ENCODE data around the gene HAO1. TPM values are rescaled to one million over a fixed set of nuclear protein-coding genes. Genes with fewer than 3 reads are reported as not detected.
A peak's percentile ranks its signal among the peaks of the same experiment; 100 is the strongest.
"Not testable (repeated sequence)": the region's sequence is repeated elsewhere in the genome, so short reads cannot be mapped to it uniquely, and the experiment has no call there.

HAO1 gene
- total RNA-seq = not detected in 2 replicates

DNA sequence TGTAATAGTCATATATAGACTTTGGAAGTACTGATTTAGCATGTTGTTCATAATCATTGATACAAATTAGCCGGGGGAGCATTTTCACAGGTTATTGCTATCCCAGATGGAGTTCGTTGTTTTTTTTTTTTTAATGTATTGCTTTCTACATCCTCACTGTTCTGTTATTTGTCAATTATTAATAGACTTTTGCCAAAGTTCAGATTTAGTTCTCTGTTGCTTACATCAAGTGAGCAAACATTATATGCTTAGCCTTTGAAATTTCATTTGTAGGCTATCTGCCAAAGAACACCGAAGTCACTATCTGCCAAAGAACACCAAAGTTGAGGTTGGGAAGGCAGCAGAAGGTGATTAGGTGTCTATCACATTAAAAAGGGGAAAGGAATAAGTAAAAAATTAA is at the start of gene HAO1:
TSS of gene HAO1 (minus strand) at position 118 of the 400 bp plus-strand sequence. CDS start at position 82, 36 bp downstream.
- no peak for DNase-seq (ENCODE audit: extremely low read depth, low read depth, low spot score)

DNA sequence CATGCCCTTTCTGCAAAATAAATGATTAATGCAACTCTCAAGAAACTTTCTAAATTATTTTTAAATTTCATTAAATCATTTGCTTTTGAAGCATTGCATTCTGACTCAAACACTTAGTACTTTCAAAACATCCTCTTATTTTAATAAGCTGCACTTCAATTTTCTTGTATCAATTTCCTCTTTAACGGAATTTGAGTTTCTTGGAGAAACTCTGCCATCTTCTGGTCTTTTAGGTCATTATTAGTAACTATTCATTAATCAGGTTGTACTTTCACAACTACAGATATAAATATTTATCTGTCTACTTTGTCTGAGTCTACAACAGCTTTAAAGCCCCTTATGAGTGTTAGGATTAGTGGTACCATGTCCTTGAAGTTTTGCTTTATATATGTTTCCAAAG is 49.1 kb upstream of the HAO1 start:
- DNase-seq (ENCODE audit: extremely low read depth, low read depth, low spot score) = no peak

DNA sequence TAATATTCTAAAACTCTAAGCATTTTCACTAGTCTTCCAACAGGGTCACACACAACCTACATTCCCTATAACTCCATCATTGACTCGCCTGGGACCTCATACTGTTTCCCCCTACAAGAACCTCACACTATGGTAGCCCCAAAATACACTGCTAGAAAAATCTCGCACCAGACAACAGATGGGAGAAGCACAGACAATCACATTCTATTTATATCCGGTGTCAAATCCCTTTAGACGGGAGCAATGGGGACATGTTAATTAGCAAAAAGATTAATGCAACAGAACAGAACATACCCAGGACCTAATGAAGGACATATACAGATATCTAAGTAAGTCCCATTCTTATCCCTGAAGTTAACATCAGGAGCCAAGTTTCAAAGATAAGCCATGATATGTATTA is 45.7 kb upstream of the HAO1 start:
- DNase-seq (ENCODE audit: extremely low read depth, low read depth, low spot score) = no peak

DNA sequence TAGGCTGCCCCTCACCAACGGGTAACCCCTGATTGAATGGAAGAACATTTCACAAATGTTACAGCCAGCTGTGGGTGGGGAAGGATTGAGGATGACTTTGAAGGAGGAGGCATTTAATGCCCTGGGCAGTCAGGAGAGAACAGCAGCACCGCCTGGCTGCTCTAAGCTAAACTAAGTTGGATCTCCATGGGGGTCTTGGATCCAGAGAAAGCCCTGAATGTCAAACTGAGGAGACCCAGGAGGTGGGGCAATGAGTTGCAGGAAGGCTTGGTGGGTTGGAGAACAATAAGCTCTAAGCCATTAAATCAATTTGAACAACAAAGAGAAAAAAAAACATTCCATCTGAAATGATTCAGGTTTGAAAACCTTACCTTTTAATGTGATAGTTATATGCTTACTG is 43.9 kb upstream of the HAO1 start:
- DNase-seq (ENCODE audit: extremely low read depth, low read depth, low spot score) = no peak

DNA sequence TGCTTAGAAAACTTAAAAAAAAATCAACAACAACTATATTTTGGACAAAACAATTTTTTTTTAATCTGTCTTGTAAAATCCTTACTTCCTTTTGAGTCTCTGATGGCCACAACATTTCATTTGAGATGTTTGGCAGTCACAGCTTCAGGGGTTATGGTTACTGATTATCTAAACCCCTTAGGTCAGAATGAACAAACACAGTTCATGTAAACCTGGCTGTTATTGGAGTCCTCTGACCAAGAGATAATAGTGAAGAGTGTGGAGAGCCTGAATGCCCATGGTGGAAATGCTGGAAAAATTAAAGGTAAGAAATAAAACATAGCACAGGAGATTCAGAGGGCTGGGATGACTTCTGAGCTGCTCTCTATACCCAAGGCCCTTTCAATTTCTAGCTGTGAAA is 41.1 kb upstream of the HAO1 start:
- DNase-seq (ENCODE audit: extremely low read depth, low read depth, low spot score) = no peak

DNA sequence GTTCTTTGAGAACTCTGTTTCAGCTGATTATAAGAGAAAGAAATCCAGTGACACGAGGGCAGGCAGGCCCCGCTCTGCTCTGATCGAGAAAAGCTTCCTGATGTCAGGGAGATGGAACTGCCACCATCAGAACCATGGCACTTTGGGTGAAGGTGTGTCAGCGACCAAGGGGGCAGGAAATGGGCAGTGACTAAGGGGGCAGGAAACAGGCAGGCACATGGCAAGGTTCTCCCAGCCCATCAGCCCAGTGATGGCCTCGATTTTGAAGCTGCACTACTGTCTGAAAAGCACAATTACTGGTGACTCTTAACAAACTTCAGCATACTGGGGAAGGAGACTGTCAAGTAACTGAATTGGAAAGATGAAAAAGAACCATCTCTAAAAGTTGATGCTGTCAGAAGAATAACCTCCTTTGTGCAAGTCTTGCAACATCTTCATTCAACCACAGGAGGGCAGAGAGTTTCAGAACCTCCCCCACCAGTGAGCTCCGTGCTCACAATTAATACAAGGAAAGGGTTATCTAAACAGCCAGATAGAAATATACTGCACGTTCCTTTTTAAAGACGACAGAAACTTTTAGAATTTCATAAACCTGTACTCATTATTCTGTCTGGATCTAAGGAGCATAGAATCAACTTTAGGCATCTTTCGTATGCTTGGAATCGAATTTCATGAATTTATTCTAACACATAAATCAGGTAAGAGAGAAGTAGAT is 40.2 kb upstream of the HAO1 start:
- peak; percentile 20 for DNase-seq (ENCODE audit: extremely low read depth, low read depth, low spot score)

DNA sequence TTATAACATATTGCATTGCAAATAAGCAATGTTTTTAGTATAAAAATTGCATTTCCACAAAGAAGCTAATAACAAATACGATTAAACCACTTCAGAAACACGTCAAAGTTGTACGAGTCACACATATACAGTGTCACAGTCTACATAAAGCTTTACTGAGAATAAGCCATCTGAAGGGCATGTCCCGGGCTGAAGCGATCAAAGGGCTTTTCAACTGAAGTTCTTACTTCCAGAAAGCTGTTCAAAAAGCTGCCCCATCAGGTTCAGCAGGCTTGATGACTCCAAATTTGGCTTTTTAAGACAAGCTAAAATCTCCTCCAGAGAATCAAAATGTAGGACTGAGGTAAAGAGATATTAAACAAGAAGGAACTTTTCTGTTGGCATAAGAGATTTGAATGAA is 37.5 kb upstream of the HAO1 start:
- DNase-seq (ENCODE audit: extremely low read depth, low read depth, low spot score) = no peak

DNA sequence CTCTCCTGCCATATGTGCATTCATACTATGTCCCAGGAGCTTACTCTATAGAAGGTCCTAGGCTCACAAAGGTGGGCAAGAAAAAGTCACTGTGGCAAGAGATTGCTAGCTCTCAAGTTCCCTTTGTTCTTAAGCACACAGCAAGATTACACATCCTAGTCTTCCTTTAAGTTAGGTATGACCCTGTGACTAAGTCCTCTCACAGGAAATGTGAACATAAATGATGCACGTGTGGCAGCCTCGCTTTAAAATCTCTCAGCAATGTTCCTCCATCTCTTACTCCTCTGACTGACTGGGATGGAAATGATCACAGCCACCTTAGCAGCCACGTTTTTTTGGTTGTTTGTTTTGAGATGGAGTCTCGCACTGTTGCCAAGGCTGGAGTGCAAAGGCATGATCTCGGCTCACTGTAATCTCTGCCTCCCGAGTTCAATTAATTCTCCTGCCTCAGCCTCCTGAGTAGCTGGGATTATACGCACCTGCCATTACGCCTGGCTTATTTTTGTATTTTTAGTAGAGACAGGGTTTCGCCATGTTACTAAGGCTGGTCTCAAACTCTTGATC is 35.7 kb upstream of the HAO1 start:
- DNase-seq (ENCODE audit: extremely low read depth, low read depth, low spot score) = no peak

DNA sequence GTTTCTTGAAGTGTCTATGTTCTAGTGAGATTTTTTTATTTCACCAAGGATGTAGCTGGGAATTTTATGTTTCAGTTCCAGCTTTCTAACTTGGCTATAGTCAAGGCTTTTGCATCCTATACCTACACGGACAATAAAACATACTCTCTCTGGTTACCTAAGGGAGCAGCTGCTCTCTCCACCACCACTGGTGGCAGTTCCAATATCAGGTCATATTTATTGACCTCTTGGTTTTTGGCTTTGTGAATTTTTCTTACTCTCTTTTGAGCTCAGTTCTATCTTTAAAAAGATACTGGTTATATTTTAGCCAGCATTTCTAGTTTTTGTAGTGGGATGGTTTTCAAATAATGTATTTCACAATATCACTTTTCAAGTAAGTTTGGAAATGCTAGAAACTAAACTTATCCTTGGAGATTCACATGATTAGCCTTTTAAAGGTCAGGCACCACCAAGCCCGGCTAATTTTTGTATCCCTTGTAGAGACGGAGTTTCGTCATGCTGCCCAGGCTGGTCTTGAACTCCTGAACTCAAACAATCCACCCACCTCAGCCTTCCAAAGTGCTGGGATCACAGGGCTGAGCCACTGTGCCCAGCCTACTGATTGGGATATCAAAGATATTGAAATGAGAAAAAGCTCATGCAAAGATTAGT is 34.7 kb upstream of the HAO1 start:
- DNase-seq (ENCODE audit: extremely low read depth, low read depth, low spot score) = no peak

DNA sequence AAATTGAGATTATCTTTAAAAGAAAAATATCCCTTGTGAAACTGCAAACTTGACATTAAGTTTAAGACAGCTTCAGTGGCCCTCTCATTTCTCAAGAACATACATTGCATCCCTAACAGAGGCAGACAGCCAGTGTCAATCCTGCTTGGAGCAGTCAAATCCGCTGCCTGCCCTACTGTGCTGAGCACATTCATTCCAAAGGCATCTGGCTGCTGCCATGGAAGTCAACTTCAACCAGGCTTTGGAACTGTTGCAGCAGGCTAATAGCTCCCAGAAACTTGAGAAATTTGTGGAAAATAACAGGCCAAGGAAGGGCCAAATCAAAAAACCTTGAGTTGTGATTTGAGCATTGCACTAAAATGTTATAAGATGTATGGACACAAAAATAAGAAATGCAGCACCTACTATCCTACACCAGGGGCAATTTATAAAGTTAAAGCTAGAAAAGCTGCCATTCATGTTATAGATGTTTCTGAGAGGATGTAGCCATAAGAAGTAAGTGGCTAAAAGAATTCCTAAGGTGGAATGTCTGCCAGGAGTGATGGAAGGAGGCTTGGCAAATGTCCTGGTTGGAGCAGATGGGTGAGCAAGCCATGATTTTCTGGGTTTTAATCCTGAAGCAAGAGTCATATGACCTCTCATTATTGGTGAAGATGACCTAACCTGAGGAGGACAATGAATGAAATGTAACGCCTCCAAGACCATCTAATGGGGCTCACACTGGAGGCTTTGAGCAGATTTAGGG is 31.4 kb upstream of the HAO1 start:
- no peak for DNase-seq (ENCODE audit: extremely low read depth, low read depth, low spot score)

DNA sequence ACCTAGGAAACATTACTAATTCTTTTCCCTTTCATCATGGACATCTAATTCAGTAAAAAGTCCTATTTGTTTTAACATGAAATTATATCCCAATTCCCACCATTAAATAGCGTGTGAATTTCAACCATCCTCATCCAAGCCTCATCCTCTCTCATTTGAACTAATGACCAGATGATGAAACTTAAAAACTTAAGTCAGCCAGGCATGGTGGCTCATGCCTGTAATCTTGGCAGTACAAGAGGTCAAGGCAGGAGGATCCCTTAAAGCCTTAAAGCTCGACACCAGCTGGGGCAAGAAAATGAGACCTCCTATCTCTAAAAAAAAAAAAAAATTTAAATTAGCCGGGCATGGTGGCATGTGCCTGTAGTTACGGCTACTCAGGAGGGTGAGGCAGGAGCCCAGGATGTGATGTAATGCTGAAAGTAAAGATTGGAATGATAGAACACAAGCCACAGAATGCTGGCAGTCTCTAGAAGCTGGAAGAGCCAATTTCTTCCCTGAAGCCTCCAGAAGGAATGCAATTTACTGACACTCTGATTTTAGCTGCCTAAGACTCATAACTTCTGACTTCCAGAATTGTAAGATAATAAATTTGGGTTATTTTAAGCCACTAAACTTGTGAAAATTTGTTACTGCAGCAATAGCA is 27.1 kb upstream of the HAO1 start:
- DNase-seq (ENCODE audit: extremely low read depth, low read depth, low spot score) = no peak

DNA sequence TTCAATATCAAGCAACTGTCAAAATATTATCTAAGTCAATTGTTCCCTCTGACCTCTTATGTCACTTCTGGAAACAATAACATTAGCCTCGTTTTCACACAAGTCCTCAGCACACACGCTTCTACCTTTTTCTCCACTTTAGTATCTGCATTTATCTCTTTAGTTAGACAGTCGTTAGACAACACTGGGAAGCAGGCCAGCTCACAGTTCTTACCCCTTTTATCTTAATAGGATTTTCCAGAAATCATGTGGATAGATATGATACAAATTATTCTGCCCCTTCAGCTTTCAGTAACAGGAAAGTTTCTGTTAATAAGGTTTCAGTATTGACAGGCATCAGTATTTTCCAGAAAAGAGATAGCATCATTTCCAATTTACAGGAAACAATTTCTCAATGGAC is 25.9 kb upstream of the HAO1 start:
- no peak for DNase-seq (ENCODE audit: extremely low read depth, low read depth, low spot score)

DNA sequence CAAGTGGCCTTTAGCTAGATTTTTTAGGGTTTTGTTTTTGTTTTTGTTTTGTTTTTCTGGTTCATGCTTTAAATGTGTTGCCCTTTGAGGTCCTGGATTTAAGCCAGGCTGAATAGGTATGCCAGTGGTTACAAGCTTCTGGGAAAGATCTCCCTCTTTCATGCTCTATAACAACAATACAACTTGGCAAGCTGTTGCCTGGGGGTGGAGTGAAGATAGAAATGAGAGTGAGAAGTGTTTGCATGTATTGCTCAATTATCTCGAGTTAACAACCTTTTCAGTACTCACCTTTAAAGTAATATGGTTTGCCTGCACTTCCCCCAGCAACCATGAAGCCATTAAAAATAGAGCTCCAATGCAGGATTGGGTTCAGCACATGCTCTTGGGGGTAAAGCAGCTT is 19.2 kb upstream of the HAO1 start:
- no peak for DNase-seq (ENCODE audit: extremely low read depth, low read depth, low spot score)

DNA sequence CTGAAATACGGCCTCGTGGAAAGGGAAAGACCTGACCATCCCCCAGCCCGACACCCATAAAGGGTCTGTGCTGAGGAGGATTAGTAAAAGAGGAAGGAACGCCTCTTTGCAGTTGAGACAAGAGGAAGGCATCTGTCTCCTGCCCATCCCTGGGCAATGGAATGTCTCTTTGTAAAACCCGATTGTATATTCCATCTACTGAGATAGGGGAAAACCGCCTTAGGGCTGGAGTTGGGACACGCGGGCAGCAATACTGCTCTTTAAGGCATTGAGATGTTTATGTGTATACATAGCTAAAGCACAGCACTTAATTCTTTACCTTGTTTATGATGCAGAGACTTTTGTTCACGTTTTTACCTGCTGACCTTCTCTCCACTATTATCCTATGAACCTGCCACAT is 16.3 kb upstream of the HAO1 start:
- DNase-seq (ENCODE audit: extremely low read depth, low read depth, low spot score) = not testable (repeated sequence)

DNA sequence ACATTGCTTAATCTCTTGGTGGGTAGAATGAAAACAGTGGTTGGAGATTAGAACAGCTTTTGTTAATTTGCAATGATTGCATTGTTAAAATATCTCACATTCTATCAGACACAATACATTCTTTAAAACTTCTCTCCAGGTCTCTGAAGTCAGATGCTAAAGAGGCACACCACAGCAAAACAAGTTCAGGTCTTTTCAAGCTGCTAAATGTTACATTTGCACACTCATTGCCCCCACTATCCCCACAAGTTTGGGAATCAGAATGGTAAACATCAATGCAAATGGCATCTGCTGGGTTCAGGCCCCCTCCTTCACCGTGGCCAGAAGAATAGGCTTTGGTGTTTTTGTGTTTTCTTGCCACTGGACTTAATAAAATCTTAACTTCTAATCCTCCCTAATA is 10.1 kb upstream of the HAO1 start:
- no peak for DNase-seq (ENCODE audit: extremely low read depth, low read depth, low spot score)

DNA sequence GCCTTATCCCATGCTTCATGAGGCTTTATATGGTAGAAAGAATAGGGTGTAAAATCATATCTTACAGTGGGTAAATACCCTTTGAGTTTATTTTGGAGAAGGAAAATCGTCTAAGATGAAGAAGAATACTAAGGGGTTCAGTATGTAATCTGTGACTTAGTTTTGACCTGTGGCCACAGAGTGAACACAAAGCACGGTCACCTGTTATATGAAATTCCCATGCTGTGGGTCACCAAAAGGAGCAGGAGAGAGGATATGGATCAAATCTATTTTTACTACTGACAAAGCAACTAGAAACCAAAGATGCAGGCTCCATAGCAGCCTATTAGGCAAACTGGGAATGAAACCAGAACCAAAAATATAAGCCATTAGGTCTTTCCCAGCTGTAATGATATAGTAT is 3.6 kb upstream of the HAO1 start:
- no peak for DNase-seq (ENCODE audit: extremely low read depth, low read depth, low spot score)

DNA sequence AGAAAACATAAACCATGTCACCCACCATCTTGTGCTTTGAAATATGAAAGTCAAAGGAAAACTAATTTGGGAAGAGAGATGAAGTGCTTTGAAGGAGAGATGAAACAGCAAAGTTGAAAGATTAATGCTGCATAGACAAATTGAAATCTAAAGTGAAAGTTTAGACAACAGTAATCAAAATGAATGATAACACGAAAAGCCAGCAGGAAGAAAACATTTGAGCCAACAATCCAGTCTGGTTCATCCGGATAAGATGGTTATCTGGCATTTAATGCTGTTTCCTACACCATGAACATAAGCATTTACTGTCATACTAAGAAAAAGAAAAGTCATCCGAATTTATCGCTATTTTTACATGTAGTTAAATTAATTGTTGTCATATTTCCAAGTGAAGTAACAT is 595 bp downstream of the HAO1 start:
- no peak for DNase-seq (ENCODE audit: extremely low read depth, low read depth, low spot score)

DNA sequence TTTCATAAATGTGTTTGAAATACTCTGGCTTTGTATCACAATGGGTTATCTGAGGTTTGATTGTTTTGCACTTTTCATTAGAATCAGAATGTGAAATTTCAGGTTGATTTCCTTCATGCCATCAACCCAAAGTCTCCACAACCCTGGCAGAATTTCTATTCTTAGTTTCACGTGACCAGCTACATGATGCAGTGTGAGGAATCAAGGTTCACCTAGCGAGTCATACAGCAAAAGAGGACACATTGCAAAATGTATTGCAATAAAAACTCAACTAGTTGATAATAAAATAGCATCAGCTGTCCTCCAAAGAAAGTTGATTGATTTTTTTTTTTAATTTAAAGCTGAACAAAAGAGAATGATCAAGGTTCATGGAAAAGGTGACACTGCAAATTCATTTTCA is 2.2 kb downstream of the HAO1 start:
- no peak for DNase-seq (ENCODE audit: extremely low read depth, low read depth, low spot score)

DNA sequence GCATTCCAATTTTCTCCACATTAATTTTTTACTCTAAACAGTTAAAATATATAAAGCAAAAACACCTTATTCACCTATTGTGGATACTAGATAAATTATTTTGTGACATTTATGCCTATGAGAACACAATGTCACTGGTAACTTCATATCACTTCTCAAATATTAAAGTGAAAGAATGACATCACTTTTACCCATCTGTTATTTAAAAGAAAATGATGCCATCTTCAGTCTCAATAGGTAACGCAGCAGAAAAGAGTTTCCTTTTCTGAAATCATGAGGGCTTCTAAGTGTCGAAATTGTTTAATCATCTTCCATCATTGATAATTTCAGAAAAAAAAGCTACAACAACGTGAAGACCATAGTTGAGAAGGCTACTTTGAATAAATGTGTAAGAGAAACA is 2.9 kb downstream of the HAO1 start:
- DNase-seq (ENCODE audit: extremely low read depth, low read depth, low spot score) = no peak

DNA sequence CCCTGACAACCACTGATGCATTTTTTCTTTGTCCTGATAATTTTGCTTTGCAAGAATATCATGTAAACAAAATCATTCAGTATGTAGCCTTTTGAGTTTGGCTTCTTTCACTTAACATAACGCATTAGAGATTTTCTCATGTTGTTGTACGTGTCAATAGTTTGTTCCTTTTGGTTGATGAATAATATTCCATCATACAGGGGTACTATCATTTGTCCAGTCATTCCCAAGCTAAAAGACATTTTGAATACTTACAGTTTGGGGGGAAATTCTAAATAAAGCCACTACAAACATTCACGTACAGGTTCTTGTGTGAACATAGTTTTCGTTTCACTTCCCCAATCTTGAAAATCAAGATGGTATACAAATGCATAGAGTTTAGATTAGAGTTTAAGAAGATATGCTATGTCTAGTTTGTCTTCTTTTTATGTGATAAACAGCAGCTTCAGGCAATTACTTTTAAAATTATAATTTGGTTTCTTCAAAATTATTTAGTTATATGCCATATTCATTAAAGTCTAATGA is 5.2 kb downstream of the HAO1 start:
- DNase-seq (ENCODE audit: extremely low read depth, low read depth, low spot score) = no peak

DNA sequence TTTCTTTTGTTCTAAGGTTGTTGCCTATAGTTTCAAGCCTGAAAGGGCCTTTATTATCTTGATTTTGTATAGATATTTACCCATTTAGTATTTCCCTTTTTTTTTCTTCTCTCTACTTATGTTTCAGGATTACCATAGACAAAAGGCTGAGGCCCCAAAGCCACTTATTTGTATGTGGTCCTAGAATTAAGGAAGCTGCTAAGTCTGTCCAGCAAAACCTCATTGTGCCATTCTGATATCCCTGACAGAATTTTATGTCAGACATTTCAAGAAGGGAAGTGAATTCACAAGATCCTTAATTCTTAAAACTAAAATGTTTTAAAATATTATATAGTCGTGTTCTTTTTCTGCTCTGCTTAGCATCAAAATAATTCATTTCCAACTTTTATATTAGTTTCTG is 6.9 kb downstream of the HAO1 start:
- no peak for DNase-seq (ENCODE audit: extremely low read depth, low read depth, low spot score)

All from glomerular endothelial cell (primary cell).